ENCODE data around the gene MOV10L1. TPM values are rescaled to one million over a fixed set of nuclear protein-coding genes. Genes with fewer than 3 reads are reported as not detected.

MOV10L1 gene
- total RNA-seq, 1 donor from 2014 or later, result not detected

GRCh38 chr22:50153056-50153755, 63.4 kb downstream of the MOV10L1 start:
- CTCF ChIA-PET, result no interaction called here
- no peak overlapping the region for H3K4me3 Mint-ChIP-seq
- TF ChIP-seq CTCF (IDR thresholded peaks at IDR 0.05), result no peak
- ATAC-seq (ENCODE audit: low read depth) (no peak), DNase-seq (no peak)
- no peak overlapping the region for H3K27ac Mint-ChIP-seq
- peaks cover 4% of the 10 kb centered on the region for H3K4me1 Mint-ChIP-seq
- H3K36me3 Mint-ChIP-seq (ENCODE audit: low read depth), result no peaks in the 10 kb centered on the region
- intact Hi-C loops (cut with micrococcal nuclease), result no loop called here
- H3K27me3 Mint-ChIP-seq, result no peaks in the 10 kb centered on the region
- no peaks in the 10 kb centered on the region for H3K9me3 Mint-ChIP-seq
- POLR2A ChIA-PET, result no interaction called here

- CTCF ChIA-PET, result no interaction called here
- Mint-ChIP-seq H3K4me1 (peaks cover 4% of the 10 kb centered on the region), H3K27me3 (no peaks in the 10 kb centered on the region), H3K9me3 (no peaks in the 10 kb centered on the region), H3K4me3 (no peak overlapping the region), H3K27ac (no peak overlapping the region), H3K36me3 (ENCODE audit: low read depth) (no peaks in the 10 kb centered on the region)
- no peak for ATAC-seq (ENCODE audit: low read depth)
- POLR2A ChIA-PET, result no interaction called here
- TF ChIP-seq CTCF (IDR thresholded peaks at IDR 0.05), result no peak
- DNase-seq, result no peak
- intact Hi-C loops (cut with micrococcal nuclease), result no loop called here
Observed at GRCh38 chr22:50153756-50154140, 63.9 kb downstream of the MOV10L1 start.

GRCh38 chr22:50157709-50158375, 68.0 kb downstream of the MOV10L1 start:
- no peaks in the 10 kb centered on the region for H3K36me3 Mint-ChIP-seq (ENCODE audit: low read depth)
- ChIA-PET POLR2A (no interaction called here), CTCF (interaction anchor here (1.0 kb wide), 1 partner anchor 9 kb away, joined by 5 read pairs; no protein-coding TSS in a partner anchor)
- no peak for ATAC-seq (ENCODE audit: low read depth)
- DNase-seq, result no peak
- no peaks in the 10 kb centered on the region for H3K9me3 Mint-ChIP-seq
- intact Hi-C loops (cut with micrococcal nuclease), result no loop called here
- H3K27ac Mint-ChIP-seq, result no peak overlapping the region
- no peak overlapping the region for H3K4me3 Mint-ChIP-seq
- no peak for TF ChIP-seq CTCF (IDR thresholded peaks at IDR 0.05)
- H3K4me1 Mint-ChIP-seq, result no peaks in the 10 kb centered on the region
- H3K27me3 Mint-ChIP-seq, result peaks cover 14% of the 10 kb centered on the region

- no peak overlapping the region for H3K27ac Mint-ChIP-seq
- CTCF ChIA-PET, result no interaction called here
- intact Hi-C loops (cut with micrococcal nuclease), result no loop called here
Observed at GRCh38 chr22:50160947-50161346, 71.1 kb downstream of the MOV10L1 start.

More at GRCh38 chr22:50160947-50161346, 71.1 kb downstream of the MOV10L1 start:
- no peaks in the 10 kb centered on the region for H3K9me3 Mint-ChIP-seq
- ATAC-seq (ENCODE audit: low read depth), result no peak
- DNase-seq, result no peak
- POLR2A ChIA-PET, result no interaction called here
- no peaks in the 10 kb centered on the region for H3K4me1 Mint-ChIP-seq
- H3K36me3 Mint-ChIP-seq (ENCODE audit: low read depth), result no peaks in the 10 kb centered on the region
- H3K27me3 Mint-ChIP-seq, result peaks cover 21% of the 10 kb centered on the region
- no peak for TF ChIP-seq CTCF (IDR thresholded peaks at IDR 0.05)
- no peak overlapping the region for H3K4me3 Mint-ChIP-seq
